Measurements from ENCODE around the gene POLR3C.

DNA sequence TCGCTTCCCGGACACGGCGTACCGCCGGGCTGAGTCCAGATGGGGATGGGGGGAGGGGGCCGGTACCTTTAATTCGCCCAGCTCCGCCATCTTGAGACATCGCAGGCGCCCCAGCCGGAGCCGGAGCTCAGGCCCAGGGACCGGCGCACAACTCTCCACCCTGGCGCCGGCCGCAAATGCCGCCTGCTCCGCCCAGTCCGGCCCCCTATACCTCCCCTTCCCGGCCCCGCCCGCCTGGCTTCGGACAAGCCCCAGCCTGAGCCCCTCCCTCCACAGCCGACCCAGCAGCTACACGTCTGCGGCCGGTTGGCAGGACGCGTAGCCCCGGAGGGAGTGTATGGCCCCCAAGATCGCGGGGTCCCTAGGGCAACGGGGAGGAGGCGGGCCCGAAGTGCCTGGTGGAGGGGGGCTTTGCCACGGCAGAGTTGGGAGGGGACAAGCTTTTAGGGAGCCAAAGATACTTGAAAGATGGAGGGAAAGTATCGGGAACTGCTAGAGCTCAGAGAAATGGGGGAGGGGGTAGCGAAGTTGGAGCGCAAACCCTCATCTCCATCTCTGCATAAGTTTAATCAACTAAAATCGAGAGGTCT, 35.0 kb downstream of the POLR3C start, which contains the start of gene PIAS3:
- TF ChIP-seq GATA3 (IDR thresholded peaks at IDR 0.05; ENCODE audit: low read depth, low read length) = no peak
- TF ChIP-seq GATA2 (IDR thresholded peaks at IDR 0.05; ENCODE audit: low read depth, low read length) = no peak

Measured in SH-SY5Y (cell line).